Uterus (tissue), 4 donors: ENCODE data around the gene LHX4. TPM values are rescaled to one million over a fixed set of nuclear protein-coding genes. Genes with fewer than 3 reads are reported as not detected.

Source experiments
- DNase-seq, 2 donors: peaks; one replicate each; pipeline ENCODE4 v3.0.0-alpha.2; 2019 to 2020
- H3K27ac ChIP-seq, 2 donors: fragments of 200-600 bp; sonication (generic); 1 replicate in 1 of 2; 2 replicates in 1 of 2; pipeline ENCODE4 v1.5.1; 2016 to 2018
- H3K27me3 ChIP-seq, 2 donors: fragments of 200-600 bp; sonication (generic); one replicate each; pipeline ENCODE4 v1.5.1; 2018 to 2019; ENCODE audit warnings: control low read depth in 1 of 2
- H3K36me3 ChIP-seq, 2 donors: fragments of 200-600 bp; sonication (generic); one replicate each; pipeline ENCODE4 v1.5.1; 2019; ENCODE audit warnings: control low read depth in 1 of 2
- H3K4me1 ChIP-seq, 2 donors: fragments of 200-600 bp; sonication (generic); one replicate each; pipeline ENCODE4 v1.5.1; 2018 to 2019; ENCODE audit warnings: control low read depth in 1 of 2
- H3K4me3 ChIP-seq, 2 donors: fragments of 200-600 bp; sonication (generic); 1 replicate in 1 of 2; 2 replicates in 1 of 2; pipeline ENCODE4 v1.5.1; 2018 to 2019; ENCODE audit warnings: mild to moderate bottlenecking in 1 of 2
- H3K9me3 ChIP-seq, 2 donors: fragments of 200-600 bp; sonication (generic); one replicate each; pipeline ENCODE4 v1.5.1; 2019; ENCODE audit warnings: control low read depth in 1 of 2
- POLR2A ChIP-seq, 2 donors: fragments of 450-650 bp; IDR thresholded peaks; one replicate each; pipeline ENCODE4 v1.6.1; 2016; ENCODE audit warnings: antibody characterized with exemption in 2 of 2, mild to moderate bottlenecking in 1 of 2, moderate library complexity in 1 of 2
- intact Hi-C: fragments of 100-400 bp; cut with DNase I; formaldehyde crosslinking; loops from one replicate; pipeline ENCODE4 v1.15.1; 2023; ENCODE audit warnings: low total_unique reads
- total RNA-seq, 4 donors: library from RNA; depleted of rRNA in 3 of 4; stranded (reverse); fragments of >200 nt in 3 of 4; gene quantifications; one replicate each; pipeline versions ENCODE4 v1.1.0 to v1.2.4, GENCODE V29; 2014 to 2023
- TF ChIP-seq, protein P1 (sequence below), 4 experiments: fragments of 200-600 bp in 2 of 4; fragments of 450-650 bp in 2 of 4; sonication (generic) in 2 of 4; IDR thresholded peaks; one replicate each; pipeline ENCODE4 v1.5.1; 2016 to 2019; ENCODE audit warnings: antibody characterized with exemption in 4 of 4, mild to moderate bottlenecking in 2 of 4, moderate library complexity in 1 of 4
- donor health status: DM: yes; HTN: yes; CAD: no.

The LHX4 gene
- total RNA-seq, 4 donors from 2014 or later = not detected

DNA sequence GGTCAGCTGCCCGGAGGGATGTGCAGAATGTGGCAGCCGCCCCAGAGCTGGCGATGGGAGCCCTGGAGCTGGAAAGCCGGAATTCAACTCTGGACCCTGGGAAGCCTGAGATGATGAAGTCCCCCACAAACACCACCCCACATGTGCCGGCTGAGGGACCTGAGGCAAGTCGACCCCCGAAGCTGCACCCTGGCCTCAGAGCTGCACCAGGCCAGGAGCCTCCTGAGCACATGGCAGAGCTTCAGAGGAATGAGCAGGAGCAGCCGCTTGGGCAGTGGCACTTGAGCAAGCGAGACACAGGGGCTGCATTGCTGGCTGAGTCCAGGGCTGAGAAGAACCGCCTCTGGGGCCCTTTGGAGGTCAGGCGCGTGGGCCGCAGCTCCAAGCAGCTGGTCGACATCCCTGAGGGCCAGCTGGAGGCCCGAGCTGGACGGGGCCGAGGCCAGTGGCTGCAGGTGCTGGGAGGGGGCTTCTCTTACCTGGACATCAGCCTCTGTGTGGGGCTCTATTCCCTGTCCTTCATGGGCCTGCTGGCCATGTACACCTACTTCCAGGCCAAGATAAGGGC lies 33.5 kb upstream of the LHX4 start:
- H3K4me3 ChIP-seq = no peak overlapping the region
- intact Hi-C loops = no loop called here
- no peaks in the 10 kb centered on the region for H3K27me3 ChIP-seq
- no peaks in the 10 kb centered on the region for H3K36me3 ChIP-seq
- DNase-seq = no peak
- no peak overlapping the region for H3K27ac ChIP-seq
- no peaks in the 10 kb centered on the region for H3K4me1 ChIP-seq
- no peak for TF ChIP-seq POLR2A (IDR thresholded peaks at IDR 0.05)
- TF ChIP-seq, protein P1, sequence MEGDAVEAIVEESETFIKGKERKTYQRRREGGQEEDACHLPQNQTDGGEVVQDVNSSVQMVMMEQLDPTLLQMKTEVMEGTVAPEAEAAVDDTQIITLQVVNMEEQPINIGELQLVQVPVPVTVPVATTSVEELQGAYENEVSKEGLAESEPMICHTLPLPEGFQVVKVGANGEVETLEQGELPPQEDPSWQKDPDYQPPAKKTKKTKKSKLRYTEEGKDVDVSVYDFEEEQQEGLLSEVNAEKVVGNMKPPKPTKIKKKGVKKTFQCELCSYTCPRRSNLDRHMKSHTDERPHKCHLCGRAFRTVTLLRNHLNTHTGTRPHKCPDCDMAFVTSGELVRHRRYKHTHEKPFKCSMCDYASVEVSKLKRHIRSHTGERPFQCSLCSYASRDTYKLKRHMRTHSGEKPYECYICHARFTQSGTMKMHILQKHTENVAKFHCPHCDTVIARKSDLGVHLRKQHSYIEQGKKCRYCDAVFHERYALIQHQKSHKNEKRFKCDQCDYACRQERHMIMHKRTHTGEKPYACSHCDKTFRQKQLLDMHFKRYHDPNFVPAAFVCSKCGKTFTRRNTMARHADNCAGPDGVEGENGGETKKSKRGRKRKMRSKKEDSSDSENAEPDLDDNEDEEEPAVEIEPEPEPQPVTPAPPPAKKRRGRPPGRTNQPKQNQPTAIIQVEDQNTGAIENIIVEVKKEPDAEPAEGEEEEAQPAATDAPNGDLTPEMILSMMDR (IDR thresholded peaks at IDR 0.05) = no peak
- no peaks in the 10 kb centered on the region for H3K9me3 ChIP-seq

DNA sequence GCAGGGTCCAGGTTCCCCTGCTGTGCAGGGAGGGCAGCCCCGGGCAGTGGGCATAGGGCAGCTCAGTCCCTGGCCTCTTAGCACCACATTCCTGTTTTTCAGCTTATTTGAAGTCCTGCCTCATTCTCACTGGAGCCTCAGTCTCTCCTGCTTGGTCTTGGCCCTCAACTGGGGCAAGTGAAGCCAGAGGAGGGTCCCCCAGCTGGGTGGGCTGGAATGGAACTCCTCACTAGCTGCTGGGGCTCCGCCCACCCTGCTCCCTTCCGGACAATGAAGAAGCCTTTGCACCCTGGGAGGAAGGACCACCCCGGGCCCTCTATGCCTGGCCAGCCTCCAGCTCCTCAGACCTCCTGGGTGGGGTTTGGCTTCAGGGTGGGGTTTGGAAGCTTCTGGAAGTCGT lies 32.8 kb upstream of the LHX4 start:
- H3K4me3 ChIP-seq = no peak overlapping the region
- no peak overlapping the region for H3K27ac ChIP-seq
- no peaks in the 10 kb centered on the region for H3K9me3 ChIP-seq
- TF ChIP-seq, protein P1 (IDR thresholded peaks at IDR 0.05) = no peak
- TF ChIP-seq POLR2A (IDR thresholded peaks at IDR 0.05) = no peak
- H3K36me3 ChIP-seq = no peaks in the 10 kb centered on the region
- H3K4me1 ChIP-seq = no peaks in the 10 kb centered on the region
- intact Hi-C loops = no loop called here
- no peaks in the 10 kb centered on the region for H3K27me3 ChIP-seq
- DNase-seq = no peak

DNA sequence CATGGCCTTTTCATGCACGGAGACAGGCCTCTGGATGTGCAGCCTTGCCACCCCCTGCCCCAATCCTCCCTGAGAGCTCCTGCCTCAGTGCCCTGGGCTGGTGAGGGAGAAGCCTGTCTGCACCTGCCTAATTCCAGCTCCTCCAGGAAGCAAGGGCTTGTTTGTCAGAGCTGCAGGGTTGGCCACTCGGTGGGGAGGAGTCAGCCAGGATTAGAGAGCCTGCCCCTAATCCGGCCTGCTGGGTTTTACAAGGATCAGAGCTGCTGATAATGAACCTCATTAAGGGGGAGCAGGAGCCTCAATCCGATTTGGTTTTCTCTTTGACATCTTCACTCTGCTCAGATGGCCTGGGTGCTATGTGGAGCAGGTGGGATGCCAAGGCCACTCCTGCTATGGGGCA lies 31.9 kb upstream of the LHX4 start:
- H3K27me3 ChIP-seq = no peaks in the 10 kb centered on the region
- intact Hi-C loops = no loop called here
- H3K27ac ChIP-seq = no peak overlapping the region
- no peaks in the 10 kb centered on the region for H3K36me3 ChIP-seq
- H3K4me3 ChIP-seq = no peak overlapping the region
- no peak for DNase-seq
- TF ChIP-seq, protein P1 (IDR thresholded peaks at IDR 0.05) = no peak
- TF ChIP-seq POLR2A (IDR thresholded peaks at IDR 0.05) = no peak
- no peaks in the 10 kb centered on the region for H3K4me1 ChIP-seq
- no peaks in the 10 kb centered on the region for H3K9me3 ChIP-seq

DNA sequence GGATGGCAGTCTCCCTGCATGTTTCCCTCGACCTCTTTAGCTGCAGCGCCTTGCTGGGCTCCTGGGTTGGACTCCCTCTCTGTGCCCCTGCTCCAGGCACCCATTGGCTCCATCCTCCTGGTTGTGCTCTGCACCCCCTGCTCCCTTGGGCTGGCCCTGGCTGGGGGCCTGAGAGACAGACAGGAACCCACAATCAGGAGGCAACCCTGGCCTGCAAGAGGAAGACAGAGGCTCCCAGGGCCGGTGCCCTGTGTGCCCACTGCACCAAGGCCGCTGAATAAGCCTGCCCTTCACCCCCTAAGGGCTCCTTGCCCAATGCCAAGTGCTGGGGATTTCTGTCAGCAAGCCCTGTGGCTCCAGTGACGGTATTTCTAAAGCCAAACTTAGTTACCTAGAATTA lies 31.5 kb upstream of the LHX4 start:
- no peaks in the 10 kb centered on the region for H3K27me3 ChIP-seq
- no peak for TF ChIP-seq POLR2A (IDR thresholded peaks at IDR 0.05)
- TF ChIP-seq, protein P1 (IDR thresholded peaks at IDR 0.05) = no peak
- H3K27ac ChIP-seq = no peak overlapping the region
- no peaks in the 10 kb centered on the region for H3K36me3 ChIP-seq
- H3K9me3 ChIP-seq = no peaks in the 10 kb centered on the region
- H3K4me3 ChIP-seq = no peak overlapping the region
- no peak for DNase-seq
- intact Hi-C loops = no loop called here
- H3K4me1 ChIP-seq = no peaks in the 10 kb centered on the region

DNA sequence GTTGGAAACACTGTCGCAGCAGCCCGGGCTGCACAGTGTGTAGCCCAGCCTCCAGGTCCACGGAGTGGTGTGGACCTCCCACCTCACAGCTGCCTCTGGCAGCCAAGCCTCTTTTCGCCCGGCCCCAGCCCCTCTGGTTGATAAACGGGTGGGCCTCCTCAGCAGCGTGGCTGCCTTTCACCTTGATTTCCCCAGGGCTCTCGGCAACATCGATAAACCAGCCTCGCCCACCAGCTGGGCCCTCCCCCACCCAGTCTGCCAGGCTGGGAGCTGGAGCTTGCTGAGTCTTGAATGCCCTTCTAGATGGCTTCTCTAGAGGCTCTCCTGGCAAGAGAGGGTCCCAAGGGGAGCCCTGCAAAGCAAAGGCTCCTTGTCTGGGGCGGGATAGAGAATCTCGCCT lies 31.0 kb upstream of the LHX4 start:
- no peaks in the 10 kb centered on the region for H3K4me1 ChIP-seq
- no peak overlapping the region for H3K27ac ChIP-seq
- no peak for DNase-seq
- no peak overlapping the region for H3K4me3 ChIP-seq
- TF ChIP-seq, protein P1 (IDR thresholded peaks at IDR 0.05) = no peak
- TF ChIP-seq POLR2A (IDR thresholded peaks at IDR 0.05) = no peak
- intact Hi-C loops = no loop called here
- H3K27me3 ChIP-seq = no peaks in the 10 kb centered on the region
- H3K9me3 ChIP-seq = no peaks in the 10 kb centered on the region
- no peaks in the 10 kb centered on the region for H3K36me3 ChIP-seq
